Measurements from ENCODE around the gene RNF11. TPM values are rescaled to one million over a fixed set of nuclear protein-coding genes. Genes with fewer than 3 reads are reported as not detected.

The RNF11 gene
- total and polyA plus RNA-seq, 12 donors: 32.6 to 142 (median 117) TPM

GRCh38 chr1:51215169-51215568 is 20.9 kb upstream of the RNF11 start:
- no peak for DNase-seq
- TF ChIP-seq CTCF (IDR thresholded peaks at IDR 0.05) (no peak), POLR2A (IDR thresholded peaks at IDR 0.05) (no peak)
- intact Hi-C loops (cut with DNase I): no loop called here
- 96 to 100% (median 100%) methylated on average over 1 of the region's 1 CpG for WGBS, 4 donors
- H3K36me3 ChIP-seq (replicated peaks in 1 of 2): no peaks in the 10 kb centered on the region
- H3K4me3 ChIP-seq: no peak overlapping the region
- no peaks in the 10 kb centered on the region for H3K9me3 ChIP-seq (replicated peaks in 1 of 3)
- no peaks in the 10 kb centered on the region for H3K27me3 ChIP-seq
- peaks cover 4 to 17% of the 10 kb centered on the region in 2 donors for H3K4me1 ChIP-seq (replicated peaks in 1 of 2)
- H3K27ac ChIP-seq: no peak overlapping the region

GRCh38 chr1:51216631-51217030 is 19.4 kb upstream of the RNF11 start:
- H3K36me3 ChIP-seq (replicated peaks in 1 of 2): no peaks in the 10 kb centered on the region
- H3K4me1 ChIP-seq (replicated peaks in 1 of 2): peaks cover 0 to 6% of the 10 kb centered on the region in 2 donors
- intact Hi-C loops (cut with DNase I): no loop called here
- H3K27me3 ChIP-seq: no peaks in the 10 kb centered on the region
- no peak overlapping the region for H3K4me3 ChIP-seq
- TF ChIP-seq CTCF (IDR thresholded peaks at IDR 0.05): no peak
- TF ChIP-seq POLR2A (IDR thresholded peaks at IDR 0.05): no peak
- H3K9me3 ChIP-seq (replicated peaks in 1 of 3): no peaks in the 10 kb centered on the region
- H3K27ac ChIP-seq: no peak overlapping the region
- 68 to 82% (median 74%) methylated on average over 4 of the region's 4 CpGs for WGBS, 4 donors
- DNase-seq: no peak

- peaks cover 0 to 6% of the 10 kb centered on the region in 2 donors for H3K4me1 ChIP-seq (replicated peaks in 1 of 2)
- 81 to 92% (median 89%) methylated on average over 2 of the region's 2 CpGs for WGBS, 4 donors
- intact Hi-C loops (cut with DNase I): no loop called here
- H3K27me3 ChIP-seq: no peaks in the 10 kb centered on the region
- no peak overlapping the region for H3K27ac ChIP-seq
- TF ChIP-seq CTCF (IDR thresholded peaks at IDR 0.05) (no peak), POLR2A (IDR thresholded peaks at IDR 0.05) (no peak)
- no peak for DNase-seq
- no peak overlapping the region for H3K4me3 ChIP-seq
- H3K9me3 ChIP-seq (replicated peaks in 1 of 3): no peaks in the 10 kb centered on the region
- H3K36me3 ChIP-seq (replicated peaks in 1 of 2): no peaks in the 10 kb centered on the region
Observed at GRCh38 chr1:51217101-51217500, 19.0 kb upstream of the RNF11 start.

DNA sequence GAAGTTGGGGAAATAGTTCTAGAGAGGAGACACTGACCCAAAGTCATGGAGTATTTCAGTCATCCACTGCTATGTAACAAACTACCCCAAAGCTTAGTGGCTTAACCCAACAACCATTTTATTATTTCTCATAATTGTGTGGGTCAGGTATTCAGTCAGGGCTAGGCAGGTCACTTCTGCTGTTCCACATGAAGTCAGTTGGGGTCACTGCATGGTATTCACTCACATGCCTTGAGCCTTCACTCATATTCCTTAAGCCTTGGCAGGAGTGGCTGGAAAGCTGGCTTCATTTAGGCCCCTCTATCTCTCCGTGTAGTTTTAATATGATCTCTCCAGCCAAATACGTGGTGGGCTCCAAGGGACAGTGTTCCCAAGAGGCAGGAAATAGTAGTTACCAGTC is 17.5 kb upstream of the RNF11 start:
- intact Hi-C loops (cut with DNase I): no loop called here
- 86 to 89% (median 88%) methylated on average over 2 of the region's 2 CpGs for WGBS, 4 donors
- H3K27ac ChIP-seq: no peak overlapping the region
- TF ChIP-seq POLR2A (IDR thresholded peaks at IDR 0.05) (no peak), CTCF (IDR thresholded peaks at IDR 0.05) (no peak)
- no peaks in the 10 kb centered on the region for H3K9me3 ChIP-seq (replicated peaks in 1 of 3)
- DNase-seq: no peak
- H3K27me3 ChIP-seq: no peaks in the 10 kb centered on the region
- H3K36me3 ChIP-seq (replicated peaks in 1 of 2): no peaks in the 10 kb centered on the region
- peaks cover 0 to 6% of the 10 kb centered on the region in 2 donors for H3K4me1 ChIP-seq (replicated peaks in 1 of 2)
- no peak overlapping the region for H3K4me3 ChIP-seq
